Activated CD4-positive, alpha-beta T cell treated with anti-CD3 and anti-CD28 coated beads, Interleukin-10, Interleukin-2, amounts not matched to agents 100 ng/mL and 50 ng/mL, durations not matched to agents 16 hours and 8 hours (primary cell): ENCODE measurements around the gene STARD6.
A peak's percentile ranks its signal among the peaks of the same experiment; 100 is the strongest.
"Not testable (repeated sequence)": the region's sequence is repeated elsewhere in the genome, so short reads cannot be mapped to it uniquely, and the experiment has no call there.

ENCODE experiments used
- DNase-seq: peaks from one replicate; pipeline ENCODE4 v3.0.0-alpha.2; 2020

STARD6 gene

GRCh38 chr18:54357660-54358494 is at the start of gene STARD6, which contains the start of gene C18orf54:
Gene STARD6 (minus strand): TSS chr18:54357858. CDS start chr18:54354573, 3,285 bp downstream.
Gene C18orf54 (plus strand): TSS chr18:54357906. CDS start chr18:54360573, 2,667 bp downstream.
- peak; percentile 94 for DNase-seq

- DNase-seq, result no peak
Observed at GRCh38 chr18:54405290-54405689, 47.6 kb upstream of the STARD6 start.

GRCh38 chr18:54396760-54397159 is 39.1 kb upstream of the STARD6 start:
- DNase-seq, result no peak

- DNase-seq, result no peak
Observed at GRCh38 chr18:54393648-54394294, 36.1 kb upstream of the STARD6 start.

GRCh38 chr18:54392543-54393023 is 34.9 kb upstream of the STARD6 start:
- peak; percentile 76 for DNase-seq

- DNase-seq, result no peak
Observed at GRCh38 chr18:54390838-54391237, 33.2 kb upstream of the STARD6 start.

GRCh38 chr18:54389143-54389505 is 31.5 kb upstream of the STARD6 start:
- no peak for DNase-seq

- peak; percentile 79 for DNase-seq
Observed at GRCh38 chr18:54388203-54389142, 30.8 kb upstream of the STARD6 start.

- no peak for DNase-seq
Observed at GRCh38 chr18:54387631-54388030, 30.0 kb upstream of the STARD6 start.

- not testable (repeated sequence) for DNase-seq
Observed at GRCh38 chr18:54386800-54387495, 29.3 kb upstream of the STARD6 start.

- DNase-seq, result no peak
Observed at GRCh38 chr18:54386043-54386442, 28.4 kb upstream of the STARD6 start.

GRCh38 chr18:54382733-54383252 is 25.1 kb upstream of the STARD6 start:
- DNase-seq, result no peak

GRCh38 chr18:54382076-54382475 is 24.4 kb upstream of the STARD6 start:
- no peak for DNase-seq

- DNase-seq, result no peak
Observed at GRCh38 chr18:54381640-54382039, 24.0 kb upstream of the STARD6 start.

- DNase-seq, result peak; percentile 38
Observed at GRCh38 chr18:54378057-54378456, 20.4 kb upstream of the STARD6 start.

- DNase-seq, result no peak
Observed at GRCh38 chr18:54360406-54360805, 2.7 kb upstream of the STARD6 start.

GRCh38 chr18:54359233-54359632 is 1.6 kb upstream of the STARD6 start:
- no peak for DNase-seq

GRCh38 chr18:54358495-54359040 is 910 bp upstream of the STARD6 start:
- no peak for DNase-seq

- DNase-seq, result no peak
Observed at GRCh38 chr18:54357082-54357659, 487 bp downstream of the STARD6 start.

- DNase-seq, result peak; percentile 36
Observed at GRCh38 chr18:54351186-54351585, 6.5 kb downstream of the STARD6 start.

- no peak for DNase-seq
Observed at GRCh38 chr18:54338230-54338629, 19.4 kb downstream of the STARD6 start.
